GM19193 (cell line): ENCODE results near the gene MRPL28.
A peak's percentile ranks its signal among the peaks of the same experiment; 100 is the strongest.

Experiments
- POLR2A ChIP-seq: IDR thresholded peaks from 4 replicates; pipeline ENCODE4 v1.6.1; 2011; ENCODE audit not compliant: insufficient read depth, insufficient read length; ENCODE audit errors: extremely low read depth

MRPL28 gene

GRCh38 chr16:370443-370842 is at the start of gene MRPL28:
TSS of gene MRPL28 (minus strand) at chr16:370538. CDS start at chr16:370218, 320 bp downstream.
- peak; percentile 46 for TF ChIP-seq POLR2A

- TF ChIP-seq POLR2A: no peak
Measured at GRCh38 chr16:414395-415169, 44.2 kb upstream of the MRPL28 start.

- no peak for TF ChIP-seq POLR2A
Measured at GRCh38 chr16:411576-412265, 41.4 kb upstream of the MRPL28 start.

- TF ChIP-seq POLR2A: no peak
Measured at GRCh38 chr16:410516-411178, 40.3 kb upstream of the MRPL28 start.

- no peak for TF ChIP-seq POLR2A
Measured at GRCh38 chr16:407253-407652, 36.9 kb upstream of the MRPL28 start.

GRCh38 chr16:405548-406506 is 35.5 kb upstream of the MRPL28 start:
- TF ChIP-seq POLR2A: no peak

- no peak for TF ChIP-seq POLR2A
Measured at GRCh38 chr16:404971-405486, 34.7 kb upstream of the MRPL28 start.

- peak; percentile 72 for TF ChIP-seq POLR2A
Measured at GRCh38 chr16:401468-402348, 31.4 kb upstream of the MRPL28 start, which contains the start of gene DECR2. TSS of gene DECR2 (plus strand) at chr16:401885. CDS start at chr16:401964, 79 bp downstream.

- TF ChIP-seq POLR2A: no peak
Measured at GRCh38 chr16:400061-400591, 29.8 kb upstream of the MRPL28 start.

- TF ChIP-seq POLR2A: no peak
Measured at GRCh38 chr16:399340-400019, 29.1 kb upstream of the MRPL28 start.

GRCh38 chr16:398561-399339 is 28.4 kb upstream of the MRPL28 start:
- TF ChIP-seq POLR2A: no peak
